ENCODE results near the gene ENSA.
A peak's percentile ranks its signal among the peaks of the same experiment; 100 is the strongest.
"Not testable (repeated sequence)": the region's sequence is repeated elsewhere in the genome, so short reads cannot be mapped to it uniquely, and the experiment has no call there.

The ENSA gene

GRCh38 chr1:150621497-150622302, 7.7 kb downstream of the ENSA start:
- no peak for DNase-seq (ENCODE audit: low read depth, low spot score)

- no peak for DNase-seq (ENCODE audit: low read depth, low spot score)
These were observed 8.5 kb downstream of the ENSA start for GRCh38 chr1:150620919-150621318.

DNA sequence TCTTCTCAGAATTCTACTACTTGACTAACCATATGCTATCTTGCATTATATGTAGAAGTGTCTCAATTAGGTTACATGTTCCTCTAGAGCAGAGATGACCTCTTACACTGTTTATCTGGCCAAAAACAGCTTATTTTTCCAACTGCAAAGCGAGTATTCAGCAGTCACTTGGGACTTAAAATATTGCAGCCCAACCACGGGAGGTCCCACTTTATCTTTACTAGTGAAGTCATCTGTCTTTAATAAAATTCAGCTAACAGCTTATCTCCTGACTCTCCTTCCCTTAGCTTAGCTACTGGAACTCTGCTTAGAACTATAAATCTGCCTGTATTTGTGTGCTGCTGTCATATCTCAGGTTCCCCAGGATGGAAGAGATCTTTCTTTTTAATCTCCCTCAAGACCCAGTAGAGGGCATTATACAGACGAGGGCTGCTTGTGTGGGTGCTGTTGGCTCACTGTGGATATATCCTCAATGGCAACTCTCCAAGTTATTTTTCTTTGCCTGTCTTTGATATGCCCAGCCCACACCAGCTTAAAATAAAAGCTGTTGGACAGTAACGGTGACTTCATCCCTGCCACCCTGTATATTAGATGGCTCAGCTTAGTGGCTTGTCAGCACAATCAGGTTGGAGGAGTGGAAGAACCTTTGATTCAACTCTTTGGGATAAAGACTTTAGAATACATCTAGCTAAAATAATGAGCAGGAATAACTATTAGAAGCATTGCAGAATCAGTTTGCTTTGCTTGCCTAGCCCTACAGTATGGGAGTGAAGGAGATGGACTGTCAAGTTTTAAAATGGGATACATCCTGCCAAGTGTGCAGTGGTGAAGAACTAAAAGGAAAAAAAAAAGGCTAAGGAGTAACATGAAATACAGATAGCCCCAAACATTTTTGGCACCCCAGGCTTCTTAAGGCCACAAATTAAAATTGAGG, 9.6 kb downstream of the ENSA start:
- DNase-seq (ENCODE audit: low read depth, low spot score): peak; percentile 44

DNA sequence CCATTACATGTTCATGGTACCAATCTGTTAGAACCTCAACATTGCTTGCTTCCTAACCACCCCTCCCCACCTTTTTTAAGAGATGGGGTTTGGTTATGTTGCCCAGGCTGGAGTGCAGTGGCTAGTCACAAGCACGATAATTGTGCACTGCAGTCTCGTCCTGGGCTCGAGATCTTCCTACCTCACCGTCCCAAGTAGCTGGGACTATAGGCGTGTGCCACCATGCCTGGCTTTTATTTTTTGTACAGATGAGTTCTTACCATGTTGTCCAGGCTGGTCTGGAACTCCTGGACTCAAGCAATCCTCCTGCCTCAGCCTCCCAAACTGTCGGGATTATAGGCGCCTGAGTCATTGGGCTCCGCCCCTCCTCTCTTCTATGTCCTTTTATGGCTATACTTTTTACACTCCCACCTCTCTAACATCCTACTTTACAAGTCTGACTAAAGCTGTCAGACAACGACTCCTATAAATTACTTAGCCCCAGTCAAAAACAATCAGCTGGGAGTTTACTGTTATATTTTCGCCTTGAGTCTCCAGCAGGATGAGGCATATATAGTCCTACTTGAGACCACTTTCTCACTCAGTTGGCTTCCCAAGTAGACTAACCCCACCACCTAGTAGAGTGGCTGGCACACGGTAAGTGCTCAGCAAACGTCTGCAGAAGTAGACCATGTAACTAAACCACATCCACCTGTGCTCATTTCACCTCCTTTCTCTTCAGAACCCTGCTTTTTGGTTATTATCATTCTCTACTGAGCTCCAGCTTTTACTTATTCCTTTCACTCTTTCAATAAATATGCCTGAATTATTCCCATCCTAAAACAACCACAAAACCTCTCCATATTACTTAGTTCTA, 13.8 kb downstream of the ENSA start:
- no peak for DNase-seq (ENCODE audit: low read depth, low spot score)

- DNase-seq (ENCODE audit: low read depth, low spot score): peak; percentile 37
These were observed 16.1 kb downstream of the ENSA start for GRCh38 chr1:150613061-150613920.

- DNase-seq (ENCODE audit: low read depth, low spot score): no peak
These were observed 17.4 kb downstream of the ENSA start for GRCh38 chr1:150612014-150612345.

GRCh38 chr1:150610576-150610975, 18.8 kb downstream of the ENSA start:
- no peak for DNase-seq (ENCODE audit: low read depth, low spot score)

GRCh38 chr1:150609732-150610131, 19.7 kb downstream of the ENSA start:
- peak; percentile 31 for DNase-seq (ENCODE audit: low read depth, low spot score)

- no peak for DNase-seq (ENCODE audit: low read depth, low spot score)
These were observed 22.8 kb downstream of the ENSA start for GRCh38 chr1:150606463-150607142.

DNA sequence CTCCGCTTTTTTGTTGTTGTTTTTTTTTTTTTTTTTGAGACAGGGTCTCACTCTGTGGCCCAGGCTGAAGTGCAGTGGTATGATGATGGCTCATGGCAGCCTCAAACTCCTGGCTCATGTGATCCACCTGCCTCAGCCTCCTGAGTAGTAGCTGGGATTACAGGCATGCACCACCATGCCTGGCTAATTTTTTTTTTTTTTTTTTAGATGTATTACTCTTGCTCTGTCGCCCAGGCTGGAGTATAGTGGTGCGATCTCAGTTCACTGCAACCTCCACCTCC, 24.0 kb downstream of the ENSA start:
- DNase-seq (ENCODE audit: low read depth, low spot score): not testable (repeated sequence)

GRCh38 chr1:150604226-150604588, 25.2 kb downstream of the ENSA start:
- DNase-seq (ENCODE audit: low read depth, low spot score): no peak

- DNase-seq (ENCODE audit: low read depth, low spot score): no peak
These were observed 25.7 kb downstream of the ENSA start for GRCh38 chr1:150603711-150604110.

GRCh38 chr1:150602372-150602771, 27.0 kb downstream of the ENSA start:
- not testable (repeated sequence) for DNase-seq (ENCODE audit: low read depth, low spot score)

- no peak for DNase-seq (ENCODE audit: low read depth, low spot score)
These were observed 27.9 kb downstream of the ENSA start for GRCh38 chr1:150601540-150601939.

- not testable (repeated sequence) for DNase-seq (ENCODE audit: low read depth, low spot score)
These were observed 31.1 kb downstream of the ENSA start for GRCh38 chr1:150598346-150598745.

- DNase-seq (ENCODE audit: low read depth, low spot score): no peak
These were observed 32.4 kb downstream of the ENSA start for GRCh38 chr1:150596976-150597375.

DNA sequence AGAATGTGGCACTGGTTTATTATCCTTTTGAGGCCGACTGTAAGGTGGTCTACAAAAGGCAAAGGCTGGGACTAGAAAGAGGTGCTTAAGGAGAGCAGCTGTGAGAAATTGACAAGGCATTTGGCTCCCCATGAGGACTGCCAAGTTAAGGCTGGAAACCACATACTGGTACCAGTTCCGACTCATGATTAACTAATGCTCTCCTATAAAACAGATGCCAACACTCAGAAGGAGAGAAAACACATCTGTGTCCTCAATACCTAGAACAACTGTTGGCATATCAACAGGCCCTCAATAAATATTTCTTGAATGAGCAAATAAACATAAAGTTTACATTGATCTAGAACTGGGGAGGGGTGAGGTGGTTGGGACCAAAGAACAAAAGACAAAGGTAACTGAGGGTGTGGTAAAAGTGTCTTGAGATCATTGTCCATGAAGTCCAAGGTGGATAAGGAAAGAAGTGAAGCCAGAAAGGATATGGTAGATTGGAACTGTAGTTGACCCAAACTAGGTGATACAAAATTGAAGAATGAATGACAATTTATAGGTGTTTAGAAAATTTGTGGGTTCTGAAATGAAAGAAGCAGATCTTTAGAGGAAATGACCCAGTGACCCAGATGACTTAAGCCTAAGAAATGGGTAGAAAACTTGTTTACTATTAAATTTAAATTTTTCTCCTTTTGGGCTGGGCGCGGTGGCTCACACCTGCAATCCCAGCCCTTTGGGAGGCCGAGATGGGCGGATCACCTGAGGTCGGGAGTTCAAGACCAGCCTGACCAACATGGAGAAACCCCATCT, 33.1 kb downstream of the ENSA start:
- no peak for DNase-seq (ENCODE audit: low read depth, low spot score)

DNA sequence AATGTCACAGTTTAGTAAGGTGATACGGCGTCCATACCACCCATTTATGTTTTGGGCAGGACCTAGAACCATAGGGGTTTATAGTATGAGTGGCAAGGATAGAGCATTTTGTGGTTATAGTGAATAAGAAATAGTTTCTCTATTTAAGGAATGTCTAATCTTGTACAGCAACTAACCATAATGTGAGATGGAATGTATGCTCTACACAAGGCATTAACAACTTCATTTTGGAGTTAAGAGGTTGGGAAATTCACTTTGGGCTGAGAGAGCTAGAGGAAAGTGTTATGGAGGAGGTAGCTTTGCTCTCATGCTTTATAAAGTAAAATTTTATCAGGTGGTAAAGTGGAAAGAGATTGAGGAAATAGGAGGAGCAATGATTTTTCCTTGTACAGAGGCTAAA, 47.0 kb downstream of the ENSA start:
- DNase-seq (ENCODE audit: low read depth, low spot score): no peak

DNA sequence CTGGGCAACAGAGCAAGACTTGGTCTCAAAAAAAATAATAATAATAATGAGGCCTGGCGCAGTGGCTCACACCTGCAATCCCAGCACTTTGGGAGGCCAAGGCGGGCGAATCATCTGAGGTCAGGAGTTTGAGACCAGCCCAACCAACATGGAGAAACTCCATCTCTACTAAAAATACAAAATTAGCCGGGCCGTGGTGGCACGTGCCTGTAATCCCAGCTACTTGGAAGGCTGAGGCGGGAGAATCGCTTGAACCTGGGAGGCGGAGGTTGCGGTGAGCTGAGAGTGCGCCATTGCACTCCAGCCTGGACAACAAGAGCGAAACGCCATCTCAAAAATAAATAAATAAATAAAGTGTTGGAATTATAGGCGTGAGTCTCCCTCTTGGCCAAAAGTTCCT, 47.5 kb downstream of the ENSA start:
- DNase-seq (ENCODE audit: low read depth, low spot score): not testable (repeated sequence)

DNA sequence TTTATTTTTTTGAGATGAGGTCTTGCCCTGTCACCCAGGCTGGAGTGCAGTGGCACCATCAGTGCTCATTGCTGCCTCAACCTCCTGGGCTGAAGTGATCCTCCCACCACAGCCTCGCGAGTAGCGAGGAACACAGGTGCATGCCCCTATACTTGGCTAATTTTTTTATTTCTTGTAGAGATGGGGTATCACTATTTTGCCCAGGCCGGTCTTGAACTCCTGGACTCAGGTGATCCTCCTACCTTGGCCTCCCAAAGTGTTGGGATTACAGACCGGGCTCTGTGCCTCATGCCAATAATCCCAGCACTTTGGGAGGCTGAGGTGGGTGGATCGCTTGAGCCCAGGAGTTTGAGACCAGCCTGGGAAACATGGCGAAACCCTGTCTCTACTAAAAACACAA, 48.0 kb downstream of the ENSA start:
- DNase-seq (ENCODE audit: low read depth, low spot score): not testable (repeated sequence)

Measured in smooth muscle cell of the brain vasculature (primary cell).